ENCODE measurements around the gene SLC27A6.

The SLC27A6 gene

GRCh38 chr5:129053438-129053837 is 88.2 kb downstream of the SLC27A6 start:
- in situ Hi-C loops (cut with MboI; ENCODE audit: low pct_unique_long_range_greater_than_20kb, low sequenced_read_pairs, unreplicated experiment) = no loop called here
- no peak for TF ChIP-seq CTCF (IDR thresholded peaks at IDR 0.05; ENCODE audit: extremely low read depth, insufficient read depth, missing control alignments)
- DNase-seq (ENCODE audit: low spot score) = no peak

GRCh38 chr5:129057329-129057728 is 92.0 kb downstream of the SLC27A6 start:
- TF ChIP-seq CTCF (IDR thresholded peaks at IDR 0.05; ENCODE audit: extremely low read depth, insufficient read depth, missing control alignments) = no peak
- in situ Hi-C loops (cut with MboI; ENCODE audit: low pct_unique_long_range_greater_than_20kb, low sequenced_read_pairs, unreplicated experiment) = no loop called here
- no peak for DNase-seq (ENCODE audit: low spot score)

GRCh38 chr5:129061849-129062248 is 96.6 kb downstream of the SLC27A6 start:
- in situ Hi-C loops (cut with MboI; ENCODE audit: low pct_unique_long_range_greater_than_20kb, low sequenced_read_pairs, unreplicated experiment) = no loop called here
- no peak for TF ChIP-seq CTCF (IDR thresholded peaks at IDR 0.05; ENCODE audit: extremely low read depth, insufficient read depth, missing control alignments)
- no peak for DNase-seq (ENCODE audit: low spot score)

GRCh38 chr5:129063483-129064113 is 98.3 kb downstream of the SLC27A6 start:
- in situ Hi-C loops (cut with MboI; ENCODE audit: low pct_unique_long_range_greater_than_20kb, low sequenced_read_pairs, unreplicated experiment) = no loop called here
- TF ChIP-seq CTCF (IDR thresholded peaks at IDR 0.05; ENCODE audit: extremely low read depth, insufficient read depth, missing control alignments) = no peak
- DNase-seq (ENCODE audit: low spot score) = no peak

- no peak for DNase-seq (ENCODE audit: low spot score)
- in situ Hi-C loops (cut with MboI; ENCODE audit: low pct_unique_long_range_greater_than_20kb, low sequenced_read_pairs, unreplicated experiment) = no loop called here
- no peak for TF ChIP-seq CTCF (IDR thresholded peaks at IDR 0.05; ENCODE audit: extremely low read depth, insufficient read depth, missing control alignments)
Observed at GRCh38 chr5:129065721-129066120, 100.4 kb downstream of the SLC27A6 start.

- in situ Hi-C loops (cut with MboI; ENCODE audit: low pct_unique_long_range_greater_than_20kb, low sequenced_read_pairs, unreplicated experiment) = no loop called here
- DNase-seq (ENCODE audit: low spot score) = no peak
Observed at GRCh38 chr5:129067745-129068144, 102.5 kb downstream of the SLC27A6 start.

More at GRCh38 chr5:129067745-129068144, 102.5 kb downstream of the SLC27A6 start:
- no peak for TF ChIP-seq CTCF (IDR thresholded peaks at IDR 0.05; ENCODE audit: extremely low read depth, insufficient read depth, missing control alignments)

Measured in GM13977 (cell line).